Activated CD8-positive, alpha-beta T cell treated with anti-CD3 and anti-CD28 coated beads for 36 hours (primary cell): ENCODE data around the gene SYT9. TPM values are rescaled to one million over a fixed set of nuclear protein-coding genes. Genes with fewer than 3 reads are reported as not detected.

Experiments used
- ATAC-seq: fragments of 200-7000 bp; cut with Tn5 transposase; one replicate; pipeline ENCODE4 v1.10.0; 2021; ENCODE audit warnings: mild to moderate bottlenecking, moderate library complexity
- CTCF ChIA-PET: fragments of 350-600 bp; sonication (Branson Sonifier 250); formaldehyde crosslinking; loops from one replicate; lab custom pipeline; 2021; ENCODE audit warnings: antibody characterized with exemption; lab: Charles Lee
- POLR2A ChIA-PET: fragments of 350-600 bp; sonication (Branson Sonifier 250); formaldehyde crosslinking; loops from one replicate; lab custom pipeline; 2021; ENCODE audit warnings: antibody characterized with exemption; lab: Charles Lee
- DNase-seq: peaks from one replicate; pipeline ENCODE4 v3.0.0-alpha.2; 2020
- H3K27ac Mint-ChIP-seq: one replicate; pipeline ENCODE4 v1.8.0; 2021; ENCODE audit warnings: mild to moderate bottlenecking, mixed read lengths
- H3K27me3 Mint-ChIP-seq: one replicate; pipeline ENCODE4 v1.8.0; 2021; ENCODE audit warnings: mixed read lengths
- H3K36me3 Mint-ChIP-seq: one replicate; pipeline ENCODE4 v1.8.0; 2021; ENCODE audit warnings: low read depth, mixed read lengths
- H3K4me1 Mint-ChIP-seq: one replicate; pipeline ENCODE4 v1.8.0; 2021; ENCODE audit warnings: low read depth, mixed read lengths
- H3K4me3 Mint-ChIP-seq: one replicate; pipeline ENCODE4 v1.8.0; 2021; ENCODE audit warnings: mild to moderate bottlenecking, moderate library complexity, mixed read lengths
- H3K9me3 Mint-ChIP-seq: one replicate; pipeline ENCODE4 v1.8.0; 2021; ENCODE audit warnings: mixed read lengths
- intact Hi-C: fragments of 100-400 bp; cut with micrococcal nuclease; formaldehyde crosslinking; loops from one replicate; pipeline ENCODE4 v1.10.0; 2022
- total RNA-seq, 2 experiments: library from RNA; stranded (reverse); gene quantifications; one replicate each; pipeline ENCODE4 v1.2.3, GENCODE V29; 2021
- TF ChIP-seq, protein P1 (sequence below): fragments of 200-600 bp; IDR thresholded peaks from one replicate; pipeline ENCODE4 v1.8.0; 2022; ENCODE audit warnings: antibody characterized with exemption, mild to moderate bottlenecking

SYT9 gene
- total RNA-seq, 2 experiments from 2014 or later = not detected

DNA sequence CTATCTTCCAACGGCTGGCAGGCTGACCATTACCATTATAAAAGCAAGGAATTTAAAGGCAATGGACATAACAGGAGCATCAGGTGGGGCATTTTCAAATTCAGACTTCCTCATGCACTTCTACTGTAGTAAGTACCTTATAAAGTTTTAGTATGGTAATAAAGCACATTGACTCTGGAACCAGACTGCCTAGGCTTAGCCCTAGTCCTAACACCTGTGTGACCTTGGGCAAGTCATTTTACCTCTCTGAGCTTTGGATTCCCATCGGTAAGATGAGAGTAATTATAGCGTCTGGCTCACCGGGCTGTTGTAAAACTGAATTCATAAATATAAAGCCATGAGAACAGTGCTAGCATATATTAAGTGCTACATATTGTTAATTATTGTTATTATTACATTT lies 164.4 kb downstream of the SYT9 start:
- H3K27me3 Mint-ChIP-seq = peaks cover 23% of the 10 kb centered on the region
- TF ChIP-seq, protein P1, sequence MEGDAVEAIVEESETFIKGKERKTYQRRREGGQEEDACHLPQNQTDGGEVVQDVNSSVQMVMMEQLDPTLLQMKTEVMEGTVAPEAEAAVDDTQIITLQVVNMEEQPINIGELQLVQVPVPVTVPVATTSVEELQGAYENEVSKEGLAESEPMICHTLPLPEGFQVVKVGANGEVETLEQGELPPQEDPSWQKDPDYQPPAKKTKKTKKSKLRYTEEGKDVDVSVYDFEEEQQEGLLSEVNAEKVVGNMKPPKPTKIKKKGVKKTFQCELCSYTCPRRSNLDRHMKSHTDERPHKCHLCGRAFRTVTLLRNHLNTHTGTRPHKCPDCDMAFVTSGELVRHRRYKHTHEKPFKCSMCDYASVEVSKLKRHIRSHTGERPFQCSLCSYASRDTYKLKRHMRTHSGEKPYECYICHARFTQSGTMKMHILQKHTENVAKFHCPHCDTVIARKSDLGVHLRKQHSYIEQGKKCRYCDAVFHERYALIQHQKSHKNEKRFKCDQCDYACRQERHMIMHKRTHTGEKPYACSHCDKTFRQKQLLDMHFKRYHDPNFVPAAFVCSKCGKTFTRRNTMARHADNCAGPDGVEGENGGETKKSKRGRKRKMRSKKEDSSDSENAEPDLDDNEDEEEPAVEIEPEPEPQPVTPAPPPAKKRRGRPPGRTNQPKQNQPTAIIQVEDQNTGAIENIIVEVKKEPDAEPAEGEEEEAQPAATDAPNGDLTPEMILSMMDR = no peak

DNA sequence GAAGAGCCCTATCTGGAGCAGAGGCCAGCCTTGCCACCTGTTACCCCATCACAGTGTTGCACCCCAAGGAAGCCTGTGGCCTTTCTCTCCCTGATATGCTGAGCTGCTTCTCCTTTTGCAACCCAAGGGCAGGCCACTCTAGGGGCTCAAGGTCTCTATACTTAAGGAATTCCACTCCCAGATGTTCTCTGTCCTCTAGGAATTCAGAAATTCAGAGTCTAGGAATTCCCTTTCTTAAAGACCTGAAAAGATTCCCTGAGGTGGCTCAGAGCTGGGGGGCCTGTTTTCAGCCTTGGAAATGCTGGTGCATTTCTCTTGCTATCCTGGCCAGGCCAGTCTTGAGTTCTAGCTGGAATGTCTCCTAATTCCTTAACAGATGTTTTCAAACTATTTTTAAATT lies 165.6 kb downstream of the SYT9 start:
- TF ChIP-seq, protein P1 = no peak
- peaks cover 2% of the 10 kb centered on the region for H3K4me1 Mint-ChIP-seq
- ChIA-PET POLR2A (no interaction called here), CTCF (no interaction called here)
- intact Hi-C loops = no loop called here
- no peak overlapping the region for H3K4me3 Mint-ChIP-seq
- peaks cover under 1% of the 10 kb centered on the region for H3K9me3 Mint-ChIP-seq
- no peaks in the 10 kb centered on the region for H3K36me3 Mint-ChIP-seq
- ATAC-seq (no peak), DNase-seq (no peak)
- no peak overlapping the region for H3K27ac Mint-ChIP-seq
- peaks cover 18% of the 10 kb centered on the region for H3K27me3 Mint-ChIP-seq

More for the DNA sequence above, 164.4 kb downstream of the SYT9 start:
- ChIA-PET POLR2A (no interaction called here), CTCF (no interaction called here)
- H3K4me3 Mint-ChIP-seq = no peak overlapping the region
- no peaks in the 10 kb centered on the region for H3K36me3 Mint-ChIP-seq
- H3K27ac Mint-ChIP-seq = no peak overlapping the region
- no peaks in the 10 kb centered on the region for H3K4me1 Mint-ChIP-seq
- H3K9me3 Mint-ChIP-seq = peaks cover 4% of the 10 kb centered on the region
- intact Hi-C loops = no loop called here
- no peak for DNase-seq
- no peak for ATAC-seq

DNA sequence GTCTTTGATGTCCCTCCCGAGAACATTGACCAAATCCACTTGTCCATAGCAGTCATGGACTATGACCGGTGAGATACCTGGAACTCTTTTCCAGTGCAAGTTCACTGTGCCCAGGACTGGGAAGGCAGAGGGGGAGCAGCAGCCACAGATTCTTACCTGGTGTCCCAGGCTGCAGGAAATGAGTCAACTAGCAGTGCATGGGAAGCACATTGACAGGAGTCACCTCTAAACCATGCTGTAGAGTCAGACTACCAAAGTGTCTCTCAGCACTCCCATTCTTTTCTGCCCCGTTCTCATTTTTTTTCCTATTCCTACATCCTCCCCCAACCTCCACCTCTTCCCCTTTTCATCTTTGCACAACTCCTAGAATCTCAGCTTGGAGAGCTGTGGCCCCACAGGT lies 166.4 kb downstream of the SYT9 start:
- CTCF ChIA-PET = no interaction called here
- TF ChIP-seq, protein P1 = no peak
- Mint-ChIP-seq H3K9me3 (no peaks in the 10 kb centered on the region), H3K4me3 (no peak overlapping the region), H3K27ac (no peak overlapping the region), H3K4me1 (peaks cover 8% of the 10 kb centered on the region), H3K27me3 (peaks cover 18% of the 10 kb centered on the region), H3K36me3 (no peaks in the 10 kb centered on the region)
- POLR2A ChIA-PET = no interaction called here
- DNase-seq = no peak
- no peak for ATAC-seq
- intact Hi-C loops = no loop called here

DNA sequence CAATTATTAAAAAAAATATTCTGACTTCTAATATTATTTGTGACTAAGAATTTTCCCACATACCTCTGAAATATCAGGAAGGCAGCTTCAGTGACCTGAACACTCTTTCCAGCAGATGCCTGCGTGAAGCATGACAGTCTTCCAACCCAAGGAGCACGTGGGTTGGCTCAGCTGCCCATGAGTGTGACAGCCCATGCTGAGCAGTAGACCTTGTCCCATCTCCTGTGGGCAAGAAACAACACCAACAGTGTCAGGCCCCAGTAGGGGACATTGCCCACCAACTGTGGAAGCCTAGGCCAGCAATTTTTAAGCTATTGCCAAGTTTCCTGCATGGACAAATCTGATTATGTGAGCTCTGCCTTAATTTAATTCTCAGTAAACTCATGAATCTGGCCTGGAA lies 167.2 kb downstream of the SYT9 start:
- H3K4me3 Mint-ChIP-seq = no peak overlapping the region

DNA sequence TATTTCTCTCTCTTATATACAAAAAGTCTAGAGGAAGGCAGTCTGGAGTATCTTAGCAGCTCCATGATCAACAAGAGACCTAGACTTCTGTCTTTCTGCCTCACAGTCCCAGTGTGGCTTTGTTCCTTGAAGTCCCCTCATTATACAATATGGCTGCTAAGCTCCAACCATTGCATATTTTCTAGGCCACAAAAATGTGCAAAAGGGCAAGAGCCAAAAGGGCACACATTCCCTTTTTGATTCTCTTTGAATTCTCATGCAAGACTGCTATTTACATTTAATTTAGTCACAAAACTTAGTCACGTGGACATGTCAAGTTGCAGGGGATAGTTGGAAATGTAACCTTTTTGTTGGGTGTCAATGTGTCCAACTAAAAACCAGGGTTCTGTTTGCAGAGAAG lies 169.4 kb downstream of the SYT9 start:
- ChIA-PET CTCF (no interaction called here), POLR2A (no interaction called here)
- DNase-seq (no peak), ATAC-seq (no peak)
- Mint-ChIP-seq H3K27ac (no peak overlapping the region), H3K9me3 (no peaks in the 10 kb centered on the region), H3K4me1 (peaks cover 11% of the 10 kb centered on the region), H3K27me3 (no peaks in the 10 kb centered on the region), H3K4me3 (no peak overlapping the region), H3K36me3 (no peaks in the 10 kb centered on the region)
- TF ChIP-seq, protein P1 = no peak
- intact Hi-C loops = no loop called here

More for the DNA sequence above, 167.2 kb downstream of the SYT9 start:
- peaks cover 11% of the 10 kb centered on the region for H3K4me1 Mint-ChIP-seq
- DNase-seq = no peak
- ChIA-PET CTCF (no interaction called here), POLR2A (no interaction called here)
- no peak for ATAC-seq
- no peaks in the 10 kb centered on the region for H3K9me3 Mint-ChIP-seq
- intact Hi-C loops = no loop called here
- no peaks in the 10 kb centered on the region for H3K36me3 Mint-ChIP-seq
- TF ChIP-seq, protein P1 = no peak
- peaks cover 18% of the 10 kb centered on the region for H3K27me3 Mint-ChIP-seq
- H3K27ac Mint-ChIP-seq = no peak overlapping the region
